ENCODE results near the gene POPDC3.

POPDC3 gene

GRCh38 chr6:105186576-105186975, 6.8 kb upstream of the POPDC3 start:
- H3K79me2 ChIP-seq (ENCODE audit: insufficient read depth, low read length), result no peaks in the 10 kb centered on the region
- H3F3A ChIP-seq (ENCODE audit: insufficient read depth), result no peaks in the 10 kb centered on the region
- no peak overlapping the region for H3K4me3 ChIP-seq (ENCODE audit: insufficient read depth, low read length, poor library complexity, severe bottlenecking)
- H3K4me2 ChIP-seq (ENCODE audit: low read depth, low read length, poor library complexity, severe bottlenecking), result no peak overlapping the region
- no peak overlapping the region for H3K27ac ChIP-seq (ENCODE audit: low read depth, low read length)
- H3K36me3 ChIP-seq (ENCODE audit: low read length), result no peaks in the 10 kb centered on the region
- no peak overlapping the region for H2AFZ ChIP-seq (ENCODE audit: low read depth, low read length, severe bottlenecking)
- no peaks in the 10 kb centered on the region for H3K27me3 ChIP-seq (ENCODE audit: low read length)
- no peaks in the 10 kb centered on the region for H4K20me1 ChIP-seq (ENCODE audit: low read depth, low read length)
- no peak overlapping the region for H3K9ac ChIP-seq (ENCODE audit: low read length)
- no peaks in the 10 kb centered on the region for H3K9me3 ChIP-seq (ENCODE audit: insufficient read depth, low read length)
- no peaks in the 10 kb centered on the region for H3K9me2 ChIP-seq (replicated peaks; ENCODE audit: insufficient read depth, low read length)
- TF ChIP-seq CTCF (IDR thresholded peaks at IDR 0.05; ENCODE audit: insufficient read depth, low read length, poor library complexity, severe bottlenecking), result no peak

- Histone ChIP-seq H3K27me3 (ENCODE audit: low read length) (no peaks in the 10 kb centered on the region), H3K27ac (ENCODE audit: low read depth, low read length) (no peak overlapping the region), H3K36me3 (ENCODE audit: low read length) (no peaks in the 10 kb centered on the region), H3F3A (ENCODE audit: insufficient read depth) (no peaks in the 10 kb centered on the region), H3K9ac (ENCODE audit: low read length) (no peak overlapping the region), H3K9me2 (replicated peaks; ENCODE audit: insufficient read depth, low read length) (no peaks in the 10 kb centered on the region), H2AFZ (ENCODE audit: low read depth, low read length, severe bottlenecking) (no peak overlapping the region), H3K79me2 (ENCODE audit: insufficient read depth, low read length) (no peaks in the 10 kb centered on the region), H3K9me3 (ENCODE audit: insufficient read depth, low read length) (no peaks in the 10 kb centered on the region), H3K4me2 (ENCODE audit: low read depth, low read length, poor library complexity, severe bottlenecking) (no peak overlapping the region), H3K4me3 (ENCODE audit: insufficient read depth, low read length, poor library complexity, severe bottlenecking) (no peak overlapping the region), H4K20me1 (ENCODE audit: low read depth, low read length) (no peaks in the 10 kb centered on the region)
- no peak for TF ChIP-seq CTCF (IDR thresholded peaks at IDR 0.05; ENCODE audit: insufficient read depth, low read length, poor library complexity, severe bottlenecking)
- no peak for TF ChIP-seq EZH2phosphoT487 (conservative IDR thresholded peaks at IDR 0.05; ENCODE audit: low read length)
These were observed 5.1 kb upstream of the POPDC3 start for GRCh38 chr6:105184921-105185320.

DNA sequence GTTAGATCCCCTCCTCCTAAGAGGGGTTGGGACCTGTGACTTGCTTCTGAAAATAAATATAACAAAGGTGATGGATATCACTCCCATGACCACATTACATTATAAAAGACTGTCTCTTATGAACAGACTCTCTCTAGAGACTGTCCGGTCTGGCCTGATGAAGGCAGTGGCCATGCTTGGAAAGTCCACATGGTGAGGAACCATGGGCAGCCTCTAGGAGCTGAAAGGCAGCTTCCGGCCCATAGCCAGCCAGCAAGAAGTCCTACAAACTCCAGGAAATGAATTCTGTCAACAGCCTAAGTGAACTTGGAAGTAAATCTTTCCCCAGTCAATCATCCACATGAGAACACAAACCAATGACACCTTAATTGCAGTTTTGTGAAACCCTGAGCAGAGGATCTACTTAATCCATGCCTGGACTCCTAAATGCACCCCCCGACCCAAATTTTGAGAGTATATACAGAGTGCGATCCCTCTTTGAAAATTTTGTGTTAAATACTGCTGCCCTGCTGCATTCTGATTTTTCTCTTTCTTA, 2.2 kb upstream of the POPDC3 start:
- Histone ChIP-seq H3K9me2 (replicated peaks; ENCODE audit: insufficient read depth, low read length) (no peaks in the 10 kb centered on the region), H3F3A (ENCODE audit: insufficient read depth) (no peaks in the 10 kb centered on the region), H3K9me3 (ENCODE audit: insufficient read depth, low read length) (no peaks in the 10 kb centered on the region), H4K20me1 (ENCODE audit: low read depth, low read length) (no peaks in the 10 kb centered on the region), H3K79me2 (ENCODE audit: insufficient read depth, low read length) (no peaks in the 10 kb centered on the region), H3K4me3 (ENCODE audit: insufficient read depth, low read length, poor library complexity, severe bottlenecking) (no peak overlapping the region), H3K4me2 (ENCODE audit: low read depth, low read length, poor library complexity, severe bottlenecking) (no peak overlapping the region), H3K36me3 (ENCODE audit: low read length) (no peaks in the 10 kb centered on the region), H3K9ac (ENCODE audit: low read length) (no peak overlapping the region), H2AFZ (ENCODE audit: low read depth, low read length, severe bottlenecking) (no peak overlapping the region), H3K27ac (ENCODE audit: low read depth, low read length) (no peak overlapping the region), H3K27me3 (ENCODE audit: low read length) (no peaks in the 10 kb centered on the region)
- TF ChIP-seq CTCF (IDR thresholded peaks at IDR 0.05; ENCODE audit: insufficient read depth, low read length, poor library complexity, severe bottlenecking) (no peak), EZH2phosphoT487 (conservative IDR thresholded peaks at IDR 0.05; ENCODE audit: low read length) (no peak)

Data from SU-DHL-6 (cell line).